Measurements from ENCODE around the gene CFAP45.

- TF ChIP-seq, protein P1, sequence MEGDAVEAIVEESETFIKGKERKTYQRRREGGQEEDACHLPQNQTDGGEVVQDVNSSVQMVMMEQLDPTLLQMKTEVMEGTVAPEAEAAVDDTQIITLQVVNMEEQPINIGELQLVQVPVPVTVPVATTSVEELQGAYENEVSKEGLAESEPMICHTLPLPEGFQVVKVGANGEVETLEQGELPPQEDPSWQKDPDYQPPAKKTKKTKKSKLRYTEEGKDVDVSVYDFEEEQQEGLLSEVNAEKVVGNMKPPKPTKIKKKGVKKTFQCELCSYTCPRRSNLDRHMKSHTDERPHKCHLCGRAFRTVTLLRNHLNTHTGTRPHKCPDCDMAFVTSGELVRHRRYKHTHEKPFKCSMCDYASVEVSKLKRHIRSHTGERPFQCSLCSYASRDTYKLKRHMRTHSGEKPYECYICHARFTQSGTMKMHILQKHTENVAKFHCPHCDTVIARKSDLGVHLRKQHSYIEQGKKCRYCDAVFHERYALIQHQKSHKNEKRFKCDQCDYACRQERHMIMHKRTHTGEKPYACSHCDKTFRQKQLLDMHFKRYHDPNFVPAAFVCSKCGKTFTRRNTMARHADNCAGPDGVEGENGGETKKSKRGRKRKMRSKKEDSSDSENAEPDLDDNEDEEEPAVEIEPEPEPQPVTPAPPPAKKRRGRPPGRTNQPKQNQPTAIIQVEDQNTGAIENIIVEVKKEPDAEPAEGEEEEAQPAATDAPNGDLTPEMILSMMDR (IDR thresholded peaks at IDR 0.05): no peak
- no peak for TF ChIP-seq EZH2 (IDR thresholded peaks at IDR 0.05; ENCODE audit: borderline replicate concordance, insufficient read depth, low read depth, low read length, poor library complexity, severe bottlenecking)
Observed at GRCh38 chr1:159823406-159823805, 76.6 kb downstream of the CFAP45 start.
